ENCODE measurements around the gene EPHB1.
"Not testable (repeated sequence)": the region's sequence is repeated elsewhere in the genome, so short reads cannot be mapped to it uniquely, and the experiment has no call there.

Gene EPHB1

GRCh38 chr3:135226057-135226456 lies 431.0 kb downstream of the EPHB1 start:
- H3K4me3 ChIP-seq (replicated peaks; ENCODE audit: low read depth, low read length): no peak overlapping the region
- TF ChIP-seq, protein P1, sequence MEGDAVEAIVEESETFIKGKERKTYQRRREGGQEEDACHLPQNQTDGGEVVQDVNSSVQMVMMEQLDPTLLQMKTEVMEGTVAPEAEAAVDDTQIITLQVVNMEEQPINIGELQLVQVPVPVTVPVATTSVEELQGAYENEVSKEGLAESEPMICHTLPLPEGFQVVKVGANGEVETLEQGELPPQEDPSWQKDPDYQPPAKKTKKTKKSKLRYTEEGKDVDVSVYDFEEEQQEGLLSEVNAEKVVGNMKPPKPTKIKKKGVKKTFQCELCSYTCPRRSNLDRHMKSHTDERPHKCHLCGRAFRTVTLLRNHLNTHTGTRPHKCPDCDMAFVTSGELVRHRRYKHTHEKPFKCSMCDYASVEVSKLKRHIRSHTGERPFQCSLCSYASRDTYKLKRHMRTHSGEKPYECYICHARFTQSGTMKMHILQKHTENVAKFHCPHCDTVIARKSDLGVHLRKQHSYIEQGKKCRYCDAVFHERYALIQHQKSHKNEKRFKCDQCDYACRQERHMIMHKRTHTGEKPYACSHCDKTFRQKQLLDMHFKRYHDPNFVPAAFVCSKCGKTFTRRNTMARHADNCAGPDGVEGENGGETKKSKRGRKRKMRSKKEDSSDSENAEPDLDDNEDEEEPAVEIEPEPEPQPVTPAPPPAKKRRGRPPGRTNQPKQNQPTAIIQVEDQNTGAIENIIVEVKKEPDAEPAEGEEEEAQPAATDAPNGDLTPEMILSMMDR (IDR thresholded peaks at IDR 0.05; ENCODE audit: low read depth, low read length, missing control alignments): no peak
- no peak for DNase-seq (ENCODE audit: extremely low read depth, low read depth)

GRCh38 chr3:135228201-135228600 lies 433.1 kb downstream of the EPHB1 start:
- DNase-seq (ENCODE audit: extremely low read depth, low read depth): no peak
- TF ChIP-seq, protein P1 (IDR thresholded peaks at IDR 0.05; ENCODE audit: low read depth, low read length, missing control alignments): no peak
- no peak overlapping the region for H3K4me3 ChIP-seq (replicated peaks; ENCODE audit: low read depth, low read length)

- DNase-seq (ENCODE audit: extremely low read depth, low read depth): no peak
- TF ChIP-seq, protein P1 (IDR thresholded peaks at IDR 0.05; ENCODE audit: low read depth, low read length, missing control alignments): no peak
- no peak overlapping the region for H3K4me3 ChIP-seq (replicated peaks; ENCODE audit: low read depth, low read length)
Measured at GRCh38 chr3:135229018-135229495, 434.0 kb downstream of the EPHB1 start.

DNA sequence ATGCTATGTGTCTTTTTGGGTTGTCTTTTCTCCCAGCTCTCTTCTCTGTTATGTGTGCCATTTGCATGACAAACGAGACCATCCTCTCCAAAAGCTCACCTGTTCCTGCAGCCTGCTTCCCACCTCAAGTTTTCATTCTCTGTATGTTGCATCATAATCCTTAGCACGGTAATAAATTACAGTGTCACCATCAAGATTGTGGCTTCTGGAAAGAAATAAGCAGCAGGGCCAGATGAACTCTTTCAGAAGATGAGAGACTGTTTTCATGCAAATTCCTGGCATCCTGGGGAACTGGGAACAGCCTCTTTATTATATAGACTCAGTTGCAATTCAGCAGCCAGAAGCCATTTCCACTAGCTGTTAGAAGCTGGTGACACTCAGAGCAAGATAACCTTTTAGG lies 436.7 kb downstream of the EPHB1 start:
- H3K4me3 ChIP-seq (replicated peaks; ENCODE audit: low read depth, low read length): no peak overlapping the region
- TF ChIP-seq, protein P1 (IDR thresholded peaks at IDR 0.05; ENCODE audit: low read depth, low read length, missing control alignments): no peak
- DNase-seq (ENCODE audit: extremely low read depth, low read depth): no peak

GRCh38 chr3:135232226-135232625 lies 437.2 kb downstream of the EPHB1 start:
- no peak overlapping the region for H3K4me3 ChIP-seq (replicated peaks; ENCODE audit: low read depth, low read length)
- DNase-seq (ENCODE audit: extremely low read depth, low read depth): no peak
- TF ChIP-seq, protein P1 (IDR thresholded peaks at IDR 0.05; ENCODE audit: low read depth, low read length, missing control alignments): no peak

GRCh38 chr3:135233476-135233875 lies 438.4 kb downstream of the EPHB1 start:
- DNase-seq (ENCODE audit: extremely low read depth, low read depth); H3K4me3 ChIP-seq (replicated peaks; ENCODE audit: low read depth, low read length): not testable (repeated sequence)

- TF ChIP-seq, protein P1 (IDR thresholded peaks at IDR 0.05; ENCODE audit: low read depth, low read length, missing control alignments): no peak
- DNase-seq (ENCODE audit: extremely low read depth, low read depth): no peak
Measured at GRCh38 chr3:135235541-135235940, 440.5 kb downstream of the EPHB1 start.

More at GRCh38 chr3:135235541-135235940, 440.5 kb downstream of the EPHB1 start:
- H3K4me3 ChIP-seq (replicated peaks; ENCODE audit: low read depth, low read length): no peak overlapping the region
